Left ventricle myocardium inferior (tissue), 1 donor: Measurements from ENCODE around the gene WDR20. TPM values are rescaled to one million over a fixed set of nuclear protein-coding genes. Genes with fewer than 3 reads are reported as not detected.

Source experiments
- DNase-seq: peaks from one replicate; pipeline ENCODE4 v3.0.0-alpha.2; 2020
- H3K27ac ChIP-seq: fragments of 200-600 bp; replicated peaks from 2 replicates; pipeline ENCODE4 v1.8.0; 2021
- H3K27me3 ChIP-seq: fragments of 200-600 bp; 2 replicates; pipeline ENCODE4 v1.8.0; 2021; ENCODE audit warnings: low read depth
- H3K36me3 ChIP-seq: fragments of 200-600 bp; 2 replicates; pipeline ENCODE4 v1.8.0; 2021
- H3K4me1 ChIP-seq: fragments of 200-600 bp; 2 replicates; pipeline ENCODE4 v1.8.0; 2021
- H3K4me3 ChIP-seq: fragments of 200-600 bp; 2 replicates; pipeline ENCODE4 v1.8.0; 2021; ENCODE audit warnings: mild to moderate bottlenecking, moderate library complexity
- H3K9me3 ChIP-seq: fragments of 200-600 bp; replicated peaks from 2 replicates; pipeline ENCODE4 v1.8.0; 2021
- intact Hi-C: fragments of 100-400 bp; cut with micrococcal nuclease; formaldehyde crosslinking; loops from one replicate; pipeline ENCODE4 v1.11.0; 2022
- total RNA-seq: library from RNA; stranded (reverse); fragmentation: NEBNext Ultra II Directional; extraction: Animal tissue kit (Norgen Biotek cat#: 25700); gene quantifications from one replicate; pipeline ENCODE4 v1.2.1, GENCODE V29; 2021
- TF ChIP-seq, protein P1 (sequence below): fragments of 200-600 bp; IDR thresholded peaks from 2 replicates; pipeline ENCODE4 v1.8.0; 2021; ENCODE audit warnings: antibody characterized with exemption, mild to moderate bottlenecking, borderline replicate concordance
- donor health status: DM: no; HTN: yes; CAD: no; lungs with severe emphysema.

WDR20 gene
- total RNA-seq, 1 donor from 2014 or later, result 20.9 TPM

DNA sequence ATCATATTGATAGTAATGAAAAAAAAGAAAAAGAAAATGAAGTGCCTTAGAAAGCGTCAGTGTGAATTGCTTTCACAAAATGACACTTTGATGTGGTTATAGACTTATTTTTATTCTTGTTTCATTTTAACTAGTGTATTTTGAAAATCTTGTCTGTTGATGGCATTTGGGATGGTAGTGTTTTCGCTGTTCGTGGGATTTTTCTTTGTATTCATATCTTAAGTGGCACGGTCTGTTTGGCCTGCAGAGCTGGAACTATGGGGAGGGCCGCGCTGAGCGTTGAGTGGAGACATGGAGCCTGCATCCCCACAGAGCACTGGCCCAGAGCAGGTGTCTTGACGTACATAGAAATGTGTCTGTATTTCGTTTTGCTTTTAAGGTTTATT is 61.6 kb downstream of the WDR20 start:
- peaks cover 49% of the 10 kb centered on the region for H3K36me3 ChIP-seq
- DNase-seq, result no peak
- no peak overlapping the region for H3K27ac ChIP-seq
- intact Hi-C loops, result no loop called here
- no peaks in the 10 kb centered on the region for H3K27me3 ChIP-seq
- peaks cover 37% of the 10 kb centered on the region for H3K4me1 ChIP-seq
- no peaks in the 10 kb centered on the region for H3K9me3 ChIP-seq
- TF ChIP-seq, protein P1, sequence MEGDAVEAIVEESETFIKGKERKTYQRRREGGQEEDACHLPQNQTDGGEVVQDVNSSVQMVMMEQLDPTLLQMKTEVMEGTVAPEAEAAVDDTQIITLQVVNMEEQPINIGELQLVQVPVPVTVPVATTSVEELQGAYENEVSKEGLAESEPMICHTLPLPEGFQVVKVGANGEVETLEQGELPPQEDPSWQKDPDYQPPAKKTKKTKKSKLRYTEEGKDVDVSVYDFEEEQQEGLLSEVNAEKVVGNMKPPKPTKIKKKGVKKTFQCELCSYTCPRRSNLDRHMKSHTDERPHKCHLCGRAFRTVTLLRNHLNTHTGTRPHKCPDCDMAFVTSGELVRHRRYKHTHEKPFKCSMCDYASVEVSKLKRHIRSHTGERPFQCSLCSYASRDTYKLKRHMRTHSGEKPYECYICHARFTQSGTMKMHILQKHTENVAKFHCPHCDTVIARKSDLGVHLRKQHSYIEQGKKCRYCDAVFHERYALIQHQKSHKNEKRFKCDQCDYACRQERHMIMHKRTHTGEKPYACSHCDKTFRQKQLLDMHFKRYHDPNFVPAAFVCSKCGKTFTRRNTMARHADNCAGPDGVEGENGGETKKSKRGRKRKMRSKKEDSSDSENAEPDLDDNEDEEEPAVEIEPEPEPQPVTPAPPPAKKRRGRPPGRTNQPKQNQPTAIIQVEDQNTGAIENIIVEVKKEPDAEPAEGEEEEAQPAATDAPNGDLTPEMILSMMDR, result no peak
- no peak overlapping the region for H3K4me3 ChIP-seq

DNA sequence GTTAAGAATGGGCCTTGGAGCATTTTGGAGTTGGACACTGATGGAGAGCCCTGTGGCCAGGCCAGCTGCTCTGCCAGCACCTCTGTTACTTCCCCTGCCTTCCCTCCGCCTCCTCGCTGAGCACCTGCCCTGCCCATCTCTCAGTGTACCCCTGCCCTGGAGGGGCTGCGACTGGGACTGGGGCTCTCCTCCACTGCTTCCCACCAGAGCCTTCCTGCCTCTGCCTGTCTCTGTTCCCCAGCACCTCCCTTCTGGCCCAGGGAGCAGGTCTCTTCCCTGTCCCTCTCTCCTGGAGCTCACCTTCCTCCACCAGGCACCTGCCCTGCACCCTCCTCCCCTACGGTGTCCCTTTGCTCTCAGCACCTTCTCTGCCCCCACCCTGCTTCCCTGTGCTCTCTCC is 62.1 kb downstream of the WDR20 start:
- TF ChIP-seq, protein P1, result no peak
- intact Hi-C loops, result no loop called here
- no peaks in the 10 kb centered on the region for H3K27me3 ChIP-seq
- DNase-seq, result no peak
- no peak overlapping the region for H3K4me3 ChIP-seq
- no peak overlapping the region for H3K27ac ChIP-seq
- peaks cover 33% of the 10 kb centered on the region for H3K4me1 ChIP-seq
- H3K36me3 ChIP-seq, result peaks cover 49% of the 10 kb centered on the region
- no peaks in the 10 kb centered on the region for H3K9me3 ChIP-seq

DNA sequence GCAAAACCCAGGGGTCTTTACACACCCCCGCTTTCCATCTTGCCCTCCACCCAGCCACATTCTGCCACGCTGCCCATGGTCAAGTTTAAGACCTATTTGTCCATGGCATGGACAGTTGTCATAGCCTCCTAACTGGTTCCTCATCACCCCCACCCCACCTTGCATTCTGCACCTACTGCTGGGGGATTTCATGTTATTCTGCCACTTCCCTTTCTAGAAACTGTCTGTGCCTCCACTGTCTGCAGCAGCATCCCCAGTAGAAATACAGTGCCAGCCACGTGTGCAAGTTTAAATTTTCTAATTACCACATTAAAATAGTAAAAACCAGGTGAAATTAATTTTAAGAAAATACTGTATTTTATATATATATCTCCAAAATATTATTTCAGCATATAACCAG is 63.2 kb downstream of the WDR20 start:
- intact Hi-C loops, result no loop called here
- Histone ChIP-seq H3K4me3 (no peak overlapping the region), H3K4me1 (peaks cover 21% of the 10 kb centered on the region), H3K9me3 (no peaks in the 10 kb centered on the region), H3K36me3 (peaks cover 50% of the 10 kb centered on the region), H3K27ac (no peak overlapping the region), H3K27me3 (no peaks in the 10 kb centered on the region)
- no peak for DNase-seq
- TF ChIP-seq, protein P1, result no peak

DNA sequence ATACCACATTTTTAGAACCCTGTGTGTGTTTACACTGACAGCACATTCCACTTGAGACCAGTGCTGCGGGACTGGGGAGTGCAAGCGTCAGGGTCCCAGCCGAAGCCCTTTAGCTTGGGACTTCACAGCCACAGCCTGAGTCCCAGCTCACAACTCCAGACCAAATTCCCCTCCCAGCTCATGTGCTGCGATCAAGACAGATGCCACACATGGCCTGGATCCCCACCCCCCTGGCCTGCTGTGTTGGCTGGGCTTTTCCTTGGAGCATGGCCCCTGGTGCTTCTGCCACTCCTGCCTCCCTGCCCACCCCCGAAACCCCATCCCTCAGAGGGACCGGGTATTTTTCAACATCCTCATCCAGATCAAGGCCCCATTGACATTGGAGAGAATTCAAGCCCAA is 63.7 kb downstream of the WDR20 start:
- DNase-seq, result no peak
- intact Hi-C loops, result no loop called here
- Histone ChIP-seq H3K27ac (no peak overlapping the region), H3K4me3 (no peak overlapping the region), H3K9me3 (no peaks in the 10 kb centered on the region), H3K4me1 (peaks cover 21% of the 10 kb centered on the region), H3K27me3 (no peaks in the 10 kb centered on the region), H3K36me3 (peaks cover 46% of the 10 kb centered on the region)
- TF ChIP-seq, protein P1, result no peak

DNA sequence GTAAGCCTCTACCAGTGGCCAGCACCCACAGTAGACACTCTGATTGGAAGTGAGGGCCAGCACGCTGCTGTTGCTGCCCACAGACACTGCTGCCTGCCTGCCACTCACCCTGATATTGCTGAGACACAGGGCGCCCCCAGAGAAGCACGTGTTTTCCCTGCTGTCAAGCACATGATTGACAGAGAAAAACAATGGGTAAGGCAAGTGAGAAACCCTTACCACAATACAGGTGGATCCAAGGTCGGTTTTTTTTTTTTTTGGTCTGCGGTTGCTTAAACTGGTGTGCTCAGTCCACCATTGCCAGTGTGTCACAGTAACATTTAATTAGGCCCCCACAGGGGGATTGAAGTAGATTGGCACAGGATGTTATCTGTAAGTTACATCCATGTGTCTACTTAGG is 65.9 kb downstream of the WDR20 start:
- Histone ChIP-seq H3K4me3 (no peak overlapping the region), H3K27ac (no peak overlapping the region), H3K36me3 (peaks cover 44% of the 10 kb centered on the region), H3K27me3 (no peaks in the 10 kb centered on the region), H3K9me3 (no peaks in the 10 kb centered on the region), H3K4me1 (peaks cover 28% of the 10 kb centered on the region)
- TF ChIP-seq, protein P1, result no peak
- no peak for DNase-seq
- intact Hi-C loops, result no loop called here

DNA sequence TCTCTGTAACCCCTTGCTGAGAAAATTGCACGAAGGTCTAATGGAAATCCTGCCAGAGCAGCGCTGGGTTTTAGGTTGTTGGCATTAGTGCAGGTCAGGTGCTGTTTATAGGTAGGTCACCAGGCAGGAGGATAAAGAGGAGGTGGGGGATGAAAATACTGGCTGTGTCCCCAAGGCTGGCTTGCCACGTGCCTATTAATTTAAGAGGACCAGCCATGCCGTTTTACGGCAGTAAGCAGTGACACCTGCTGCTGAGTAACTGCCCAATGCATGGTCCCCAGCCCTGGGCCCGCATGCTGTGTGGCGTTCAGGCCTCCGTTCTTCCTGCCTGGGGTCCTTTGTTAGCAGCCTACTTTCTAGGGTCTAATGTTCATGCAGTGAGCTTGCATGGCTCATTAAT is 67.2 kb downstream of the WDR20 start:
- TF ChIP-seq, protein P1, result no peak
- no peak for DNase-seq
- Histone ChIP-seq H3K4me1 (peaks cover 24% of the 10 kb centered on the region), H3K27me3 (no peaks in the 10 kb centered on the region), H3K9me3 (no peaks in the 10 kb centered on the region), H3K4me3 (no peak overlapping the region), H3K27ac (no peak overlapping the region), H3K36me3 (peaks cover 54% of the 10 kb centered on the region)
- intact Hi-C loops, result no loop called here
